HepG2 (cell line): ENCODE measurements around the gene CBX2. TPM values are rescaled to one million over a fixed set of nuclear protein-coding genes. Genes with fewer than 3 reads are reported as not detected.

Source experiments
- EED ChIP-seq: sonication (generic); formaldehyde crosslinking; IDR thresholded peaks from 2 replicates; pipeline ENCODE4 v1.5.0; 2020; ENCODE audit warnings: mild to moderate bottlenecking, missing genetic modification reagents
- KAT7 ChIP-seq: IDR thresholded peaks from 2 replicates; pipeline ENCODE4 v1.6.1; 2018; ENCODE audit warnings: borderline replicate concordance, missing compliant biosample characterization
- MTF1 ChIP-seq: sonication (generic); formaldehyde crosslinking; IDR thresholded peaks from 2 replicates; pipeline ENCODE4 v1.5.0; 2020; ENCODE audit warnings: missing genetic modification reagents
- NCOA1 ChIP-seq: sonication (generic); formaldehyde crosslinking; IDR thresholded peaks from 2 replicates; pipeline ENCODE4 v1.9.0; 2021; ENCODE audit warnings: missing genetic modification reagents
- NFKBIZ ChIP-seq: IDR thresholded peaks from 2 replicates; pipeline ENCODE4 v1.6.1; 2018; ENCODE audit warnings: missing genetic modification reagents, missing compliant biosample characterization
- TCF12 ChIP-seq, 2 experiments: fragments of 450-650 bp in 1 of 2; sonication (generic) in 1 of 2; formaldehyde crosslinking in 1 of 2; IDR thresholded peaks; 2 replicates each; pipeline versions ENCODE4 v1.6.1 to v1.8.0; 2017 to 2022; ENCODE audit warnings: antibody characterized with exemption in 1 of 2, mild to moderate bottlenecking in 1 of 2, missing genetic modification reagents in 1 of 2, moderate library complexity in 1 of 2
- XRCC5 ChIP-seq: fragments of 200-400 bp; formaldehyde crosslinking; optimal IDR thresholded peaks from 2 replicates; pipeline ENCODE3; 2017; ENCODE audit warnings: mild to moderate bottlenecking, low read length
- ZNF205 ChIP-seq: IDR thresholded peaks from 2 replicates; pipeline ENCODE4 v1.6.1; 2018; ENCODE audit warnings: missing biosample characterization, missing genetic modification reagents
- ZNF572 ChIP-seq: sonication (generic); formaldehyde crosslinking; IDR thresholded peaks from 2 replicates; pipeline ENCODE4 v1.5.1; 2020; ENCODE audit warnings: mild to moderate bottlenecking, missing genetic modification reagents
- ZNF839 ChIP-seq: sonication (generic); formaldehyde crosslinking; IDR thresholded peaks from 2 replicates; pipeline ENCODE4 v1.4.0; 2020; ENCODE audit warnings: missing genetic modification reagents, mild to moderate bottlenecking, borderline replicate concordance
- polyA plus RNA-seq, 8 experiments: library from polyadenylated mRNA; depleted of rRNA in 3 of 8; stranded (reverse) in 7 of 8; unstranded in 1 of 8; fragments of >200 nt; fragmentation: Illumina TruSeq in 4 of 8; extraction: Trizol in 4 of 8; gene quantifications; 2 replicates each; pipeline versions ENCODE4 v1.2.1 to v1.2.3, GENCODE V29; 2011 to 2016; ENCODE audit warnings: low read depth in 4 of 8, missing spikeins in 1 of 8, mixed read lengths in 1 of 8; ENCODE audit not compliant: insufficient read depth in 1 of 8
- total RNA-seq, 5 experiments: library from RNA; depleted of rRNA; stranded (reverse); fragments of >200 nt; fragmentation: Illumina TruSeq; extraction: Trizol; gene quantifications; 2 replicates each; pipeline ENCODE4 v1.2.3, GENCODE V29; 2016; ENCODE audit warnings: low read depth in 1 of 5
- TF ChIP-seq, protein P1 (sequence below): sonication (generic); formaldehyde crosslinking; IDR thresholded peaks from 2 replicates; pipeline ENCODE4 v1.4.0; 2020; ENCODE audit warnings: mild to moderate bottlenecking, missing genetic modification reagents
- TF ChIP-seq, protein P2 (sequence below), 2 experiments: fragments of 450-650 bp in 1 of 2; sonication (generic) in 1 of 2; formaldehyde crosslinking in 1 of 2; IDR thresholded peaks; 2 replicates each; pipeline versions ENCODE4 v1.6.1 to v1.8.0; 2016 to 2022; ENCODE audit warnings: antibody characterized with exemption in 1 of 2, mild to moderate bottlenecking in 1 of 2, missing genetic modification reagents in 1 of 2
- TF ChIP-seq, protein P3 (sequence below): sonication (generic); formaldehyde crosslinking; IDR thresholded peaks from 2 replicates; pipeline ENCODE4 v1.5.0; 2020; ENCODE audit warnings: mild to moderate bottlenecking, missing genetic modification reagents

Gene CBX2
- total and polyA plus RNA-seq, 2 of the 13 experiments (the other 11 are each of a cell fraction or from before 2014, with no cell fraction given): 14.5 to 31.1 TPM

DNA sequence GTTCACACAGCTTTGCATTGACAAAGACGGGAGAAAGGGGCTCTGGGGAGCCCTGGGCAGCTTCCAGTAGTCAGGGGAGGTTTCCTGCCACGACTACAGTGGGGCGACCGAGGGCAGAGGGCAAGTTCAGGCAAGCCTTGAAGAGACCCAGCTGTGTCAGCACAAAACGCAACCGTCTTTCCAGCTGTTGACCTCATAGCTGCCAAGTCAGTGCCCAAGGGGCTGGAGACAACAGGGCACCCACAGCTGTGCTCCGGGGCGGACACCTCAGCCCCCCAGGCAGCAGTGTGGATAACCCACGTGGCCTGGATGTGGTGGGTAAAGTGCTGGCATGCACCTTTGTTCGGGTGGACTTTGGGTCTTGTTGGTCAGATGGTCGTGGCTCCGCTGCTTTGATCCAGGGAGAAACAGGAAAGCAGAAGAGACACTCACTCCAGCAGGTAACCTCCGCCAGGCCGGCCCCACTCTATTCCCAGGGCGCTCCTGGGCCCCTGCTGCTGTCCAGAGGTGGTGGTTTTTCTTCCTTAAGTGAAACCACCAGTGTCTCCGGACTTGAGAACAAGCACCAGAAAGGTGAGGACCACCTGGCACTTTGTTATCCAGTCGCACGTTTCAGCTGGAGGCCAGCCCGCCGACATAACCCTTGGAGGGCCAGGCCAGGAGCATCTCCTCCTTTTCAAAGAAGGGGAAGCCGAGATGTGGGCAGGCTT, 17.6 kb upstream of the CBX2 start (continued):
- TF ChIP-seq, protein P1, sequence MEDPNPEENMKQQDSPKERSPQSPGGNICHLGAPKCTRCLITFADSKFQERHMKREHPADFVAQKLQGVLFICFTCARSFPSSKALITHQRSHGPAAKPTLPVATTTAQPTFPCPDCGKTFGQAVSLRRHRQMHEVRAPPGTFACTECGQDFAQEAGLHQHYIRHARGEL (CRISPR knock-in tag): peak; percentile 88
- TF ChIP-seq MTF1 (CRISPR knock-in tag): no peak
- TF ChIP-seq, protein P2, sequence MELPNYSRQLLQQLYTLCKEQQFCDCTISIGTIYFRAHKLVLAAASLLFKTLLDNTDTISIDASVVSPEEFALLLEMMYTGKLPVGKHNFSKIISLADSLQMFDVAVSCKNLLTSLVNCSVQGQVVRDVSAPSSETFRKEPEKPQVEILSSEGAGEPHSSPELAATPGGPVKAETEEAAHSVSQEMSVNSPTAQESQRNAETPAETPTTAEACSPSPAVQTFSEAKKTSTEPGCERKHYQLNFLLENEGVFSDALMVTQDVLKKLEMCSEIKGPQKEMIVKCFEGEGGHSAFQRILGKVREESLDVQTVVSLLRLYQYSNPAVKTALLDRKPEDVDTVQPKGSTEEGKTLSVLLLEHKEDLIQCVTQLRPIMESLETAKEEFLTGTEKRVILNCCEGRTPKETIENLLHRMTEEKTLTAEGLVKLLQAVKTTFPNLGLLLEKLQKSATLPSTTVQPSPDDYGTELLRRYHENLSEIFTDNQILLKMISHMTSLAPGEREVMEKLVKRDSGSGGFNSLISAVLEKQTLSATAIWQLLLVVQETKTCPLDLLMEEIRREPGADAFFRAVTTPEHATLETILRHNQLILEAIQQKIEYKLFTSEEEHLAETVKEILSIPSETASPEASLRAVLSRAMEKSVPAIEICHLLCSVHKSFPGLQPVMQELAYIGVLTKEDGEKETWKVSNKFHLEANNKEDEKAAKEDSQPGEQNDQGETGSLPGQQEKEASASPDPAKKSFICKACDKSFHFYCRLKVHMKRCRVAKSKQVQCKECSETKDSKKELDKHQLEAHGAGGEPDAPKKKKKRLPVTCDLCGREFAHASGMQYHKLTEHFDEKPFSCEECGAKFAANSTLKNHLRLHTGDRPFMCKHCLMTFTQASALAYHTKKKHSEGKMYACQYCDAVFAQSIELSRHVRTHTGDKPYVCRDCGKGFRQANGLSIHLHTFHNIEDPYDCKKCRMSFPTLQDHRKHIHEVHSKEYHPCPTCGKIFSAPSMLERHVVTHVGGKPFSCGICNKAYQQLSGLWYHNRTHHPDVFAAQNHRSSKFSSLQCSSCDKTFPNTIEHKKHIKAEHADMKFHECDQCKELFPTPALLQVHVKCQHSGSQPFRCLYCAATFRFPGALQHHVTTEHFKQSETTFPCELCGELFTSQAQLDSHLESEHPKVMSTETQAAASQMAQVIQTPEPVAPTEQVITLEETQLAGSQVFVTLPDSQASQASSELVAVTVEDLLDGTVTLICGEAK (IDR thresholded peaks at IDR 0.05): no peak
- TF ChIP-seq, protein P2 (CRISPR knock-in tag; IDR thresholded peaks at IDR 0.05): peak; percentile 91
- peak; percentile 36; the same call in 1 of the 2 replicates for TF ChIP-seq KAT7 (CRISPR knock-in tag)
- peak; percentile 44; the same call in 1 of the 2 replicates for TF ChIP-seq ZNF572
- TF ChIP-seq NCOA1 (CRISPR knock-in tag): no peak
- peak; percentile 86; the same call in 1 of the 2 replicates for TF ChIP-seq ZNF839 (CRISPR knock-in tag)
- TF ChIP-seq ZNF205 (CRISPR knock-in tag): peak; percentile 86; the same call in 1 of the 2 replicates
- TF ChIP-seq NFKBIZ: peak; percentile 68; the same call in 1 of the 2 replicates
- no peak; the same call in 1 of the 2 replicates for TF ChIP-seq EED (CRISPR knock-in tag)
- TF ChIP-seq, protein P3, sequence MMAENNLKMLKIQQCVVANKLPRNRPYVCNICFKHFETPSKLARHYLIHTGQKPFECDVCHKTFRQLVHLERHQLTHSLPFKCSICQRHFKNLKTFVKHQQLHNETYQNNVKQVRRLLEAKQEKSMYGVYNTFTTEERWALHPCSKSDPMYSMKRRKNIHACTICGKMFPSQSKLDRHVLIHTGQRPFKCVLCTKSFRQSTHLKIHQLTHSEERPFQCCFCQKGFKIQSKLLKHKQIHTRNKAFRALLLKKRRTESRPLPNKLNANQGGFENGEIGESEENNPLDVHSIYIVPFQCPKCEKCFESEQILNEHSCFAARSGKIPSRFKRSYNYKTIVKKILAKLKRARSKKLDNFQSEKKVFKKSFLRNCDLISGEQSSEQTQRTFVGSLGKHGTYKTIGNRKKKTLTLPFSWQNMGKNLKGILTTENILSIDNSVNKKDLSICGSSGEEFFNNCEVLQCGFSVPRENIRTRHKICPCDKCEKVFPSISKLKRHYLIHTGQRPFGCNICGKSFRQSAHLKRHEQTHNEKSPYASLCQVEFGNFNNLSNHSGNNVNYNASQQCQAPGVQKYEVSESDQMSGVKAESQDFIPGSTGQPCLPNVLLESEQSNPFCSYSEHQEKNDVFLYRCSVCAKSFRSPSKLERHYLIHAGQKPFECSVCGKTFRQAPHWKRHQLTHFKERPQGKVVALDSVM (CRISPR knock-in tag): peak; percentile 53; the same call in 1 of the 2 replicates
- peak; percentile 70 for TF ChIP-seq XRCC5
- TF ChIP-seq TCF12 (IDR thresholded peaks at IDR 0.05): no peak
- peak; percentile 97 for TF ChIP-seq TCF12 (CRISPR knock-in tag; IDR thresholded peaks at IDR 0.05)
